Measurements from ENCODE around the gene FPGT.

GRCh38 chr1:74161497-74161896 lies 36.5 kb upstream of the FPGT start:
- no peak for TF ChIP-seq CTCF (conservative IDR thresholded peaks at IDR 0.05)
- no peak for TF ChIP-seq EZH2 (IDR thresholded peaks at IDR 0.05; ENCODE audit: low read depth)

Data from PC-9 (cell line).